Loucy (cell line): ENCODE data around the gene PIK3C3.

Source experiments
- H2AFZ ChIP-seq: fragments of 200-600 bp; sonication (generic); 2 replicates; pipeline ENCODE4 v1.6.0; 2016; ENCODE audit warnings: antibody characterized with exemption, mild to moderate bottlenecking, low read length, moderate library complexity
- H3F3A ChIP-seq: fragments of 200-600 bp; 2 replicates; pipeline ENCODE4 v1.6.0; 2016; ENCODE audit warnings: antibody characterized with exemption, low read depth, mild to moderate bottlenecking
- H3K27me3 ChIP-seq: fragments of 200-600 bp; sonication (generic); 2 replicates; pipeline ENCODE4 v1.6.1; 2014; ENCODE audit warnings: low read length, mild to moderate bottlenecking; ENCODE audit not compliant: insufficient read depth, poor library complexity, severe bottlenecking
- H3K36me3 ChIP-seq: fragments of 200-600 bp; sonication (generic); 2 replicates; pipeline ENCODE4 v1.6.1; 2016; ENCODE audit warnings: low read length; ENCODE audit not compliant: insufficient read depth
- H3K4me1 ChIP-seq: fragments of 200-600 bp; sonication (generic); 2 replicates; pipeline ENCODE4 v1.5.1; 2014; ENCODE audit warnings: low read length, mild to moderate bottlenecking; ENCODE audit not compliant: insufficient read depth, poor library complexity, severe bottlenecking
- H3K4me2 ChIP-seq: fragments of 200-600 bp; sonication (generic); 2 replicates; pipeline ENCODE4 v1.6.0; 2014; ENCODE audit warnings: antibody characterized with exemption, low read length, low read depth, mild to moderate bottlenecking; ENCODE audit not compliant: poor library complexity, severe bottlenecking
- H3K4me3 ChIP-seq: fragments of 200-600 bp; sonication (generic); 2 replicates; pipeline ENCODE4 v1.5.1; 2014; ENCODE audit warnings: low read length, mild to moderate bottlenecking, mixed read lengths; ENCODE audit not compliant: poor library complexity, severe bottlenecking
- H3K79me2 ChIP-seq: fragments of 200-600 bp; sonication (generic); 2 replicates; pipeline ENCODE4 v1.6.1; 2014; ENCODE audit warnings: low read length; ENCODE audit not compliant: insufficient read depth
- H3K9ac ChIP-seq: fragments of 200-600 bp; sonication (generic); 2 replicates; pipeline ENCODE4 v1.6.0; 2014; ENCODE audit warnings: mild to moderate bottlenecking, low read depth, low read length, moderate library complexity; ENCODE audit not compliant: poor library complexity, severe bottlenecking
- H3K9me2 ChIP-seq: fragments of 200-600 bp; sonication (generic); replicated peaks from 2 replicates; pipeline ENCODE4 v1.6.1; 2016; ENCODE audit warnings: low read depth, low read length, mixed read lengths
- H3K9me3 ChIP-seq: fragments of 200-600 bp; sonication (generic); 2 replicates; pipeline ENCODE4 v1.6.1; 2014; ENCODE audit warnings: mild to moderate bottlenecking, antibody characterized with exemption, low read length, low read depth; ENCODE audit not compliant: insufficient read depth
- H4K20me1 ChIP-seq: fragments of 200-600 bp; sonication (generic); 2 replicates; pipeline ENCODE4 v1.6.0; 2014; ENCODE audit warnings: antibody characterized with exemption, low read length, mild to moderate bottlenecking; ENCODE audit not compliant: insufficient read depth, poor library complexity, severe bottlenecking
- EZH2phosphoT487 ChIP-seq: fragments of 200-600 bp; IDR thresholded peaks from 2 replicates; pipeline ENCODE4 v1.6.1; 2018; ENCODE audit warnings: antibody characterized with exemption, mild to moderate bottlenecking, moderate library complexity, borderline replicate concordance
- TF ChIP-seq, protein P1 (sequence below): fragments of 200-600 bp; sonication (generic); conservative IDR thresholded peaks from 2 replicates; pipeline ENCODE4 v1.5.1; 2014; ENCODE audit warnings: mild to moderate bottlenecking, antibody characterized with exemption, low read length

Gene PIK3C3

DNA sequence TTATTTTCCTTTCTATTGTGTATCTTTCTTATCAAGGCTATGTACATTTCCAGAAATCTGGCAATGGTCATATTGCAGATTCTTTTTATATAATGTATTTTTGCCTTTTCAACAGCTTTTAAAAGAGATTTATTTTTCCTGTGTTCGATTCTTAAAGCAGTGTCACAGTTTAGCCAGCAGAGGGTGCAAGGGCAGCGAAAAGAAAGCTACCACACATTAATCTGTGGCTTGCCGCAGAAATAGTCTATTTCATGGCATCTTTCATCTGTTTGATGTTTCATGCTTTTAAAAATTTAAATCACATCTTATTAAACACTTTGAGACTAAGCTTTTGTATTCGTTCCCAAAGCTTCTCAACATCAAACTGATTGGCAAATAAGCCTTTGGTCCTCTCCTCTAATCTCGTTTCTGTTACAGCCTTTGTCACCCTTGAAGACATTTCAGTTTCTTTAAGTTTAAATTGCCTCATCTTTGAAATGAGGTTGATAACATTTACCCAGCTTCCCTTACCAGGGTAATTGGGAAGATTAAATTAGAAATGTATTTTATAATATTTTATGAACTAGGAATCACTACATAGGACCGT, 73.3 kb downstream of the PIK3C3 start:
- Histone ChIP-seq H3K36me3 (peaks cover 51% of the 10 kb centered on the region), H3K9ac (no peak overlapping the region), H3K9me3 (no peaks in the 10 kb centered on the region), H3K4me3 (no peak overlapping the region), H3K4me2 (no peak overlapping the region), H2AFZ (no peak overlapping the region), H3F3A (no peaks in the 10 kb centered on the region), H4K20me1 (no peaks in the 10 kb centered on the region), H3K9me2 (no peaks in the 10 kb centered on the region), H3K79me2 (no peaks in the 10 kb centered on the region), H3K27me3 (no peaks in the 10 kb centered on the region), H3K4me1 (peaks cover 8% of the 10 kb centered on the region)
- TF ChIP-seq EZH2phosphoT487 = no peak
- TF ChIP-seq, protein P1, sequence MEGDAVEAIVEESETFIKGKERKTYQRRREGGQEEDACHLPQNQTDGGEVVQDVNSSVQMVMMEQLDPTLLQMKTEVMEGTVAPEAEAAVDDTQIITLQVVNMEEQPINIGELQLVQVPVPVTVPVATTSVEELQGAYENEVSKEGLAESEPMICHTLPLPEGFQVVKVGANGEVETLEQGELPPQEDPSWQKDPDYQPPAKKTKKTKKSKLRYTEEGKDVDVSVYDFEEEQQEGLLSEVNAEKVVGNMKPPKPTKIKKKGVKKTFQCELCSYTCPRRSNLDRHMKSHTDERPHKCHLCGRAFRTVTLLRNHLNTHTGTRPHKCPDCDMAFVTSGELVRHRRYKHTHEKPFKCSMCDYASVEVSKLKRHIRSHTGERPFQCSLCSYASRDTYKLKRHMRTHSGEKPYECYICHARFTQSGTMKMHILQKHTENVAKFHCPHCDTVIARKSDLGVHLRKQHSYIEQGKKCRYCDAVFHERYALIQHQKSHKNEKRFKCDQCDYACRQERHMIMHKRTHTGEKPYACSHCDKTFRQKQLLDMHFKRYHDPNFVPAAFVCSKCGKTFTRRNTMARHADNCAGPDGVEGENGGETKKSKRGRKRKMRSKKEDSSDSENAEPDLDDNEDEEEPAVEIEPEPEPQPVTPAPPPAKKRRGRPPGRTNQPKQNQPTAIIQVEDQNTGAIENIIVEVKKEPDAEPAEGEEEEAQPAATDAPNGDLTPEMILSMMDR = peak; percentile 87

DNA sequence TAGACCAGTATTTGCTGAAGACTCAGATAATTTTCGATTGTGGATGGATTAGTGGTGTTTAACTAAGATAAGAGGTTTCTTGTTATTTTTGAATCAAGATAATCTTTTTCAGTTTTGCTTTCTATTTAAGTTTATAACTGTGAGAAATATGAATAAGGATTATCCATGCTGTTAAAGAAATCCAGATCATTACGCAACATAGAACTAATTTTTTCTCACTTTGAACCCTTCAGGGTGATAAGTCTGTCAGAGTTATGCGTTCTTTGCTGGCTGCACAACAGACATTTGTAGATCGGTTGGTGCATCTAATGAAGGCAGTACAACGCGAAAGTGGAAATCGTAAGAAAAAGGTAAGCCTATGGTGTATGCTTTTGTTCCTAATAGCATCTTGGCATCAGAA, 74.1 kb downstream of the PIK3C3 start:
- H3K36me3 ChIP-seq = peaks cover 54% of the 10 kb centered on the region
- TF ChIP-seq EZH2phosphoT487 = no peak
- TF ChIP-seq, protein P1 = no peak

DNA sequence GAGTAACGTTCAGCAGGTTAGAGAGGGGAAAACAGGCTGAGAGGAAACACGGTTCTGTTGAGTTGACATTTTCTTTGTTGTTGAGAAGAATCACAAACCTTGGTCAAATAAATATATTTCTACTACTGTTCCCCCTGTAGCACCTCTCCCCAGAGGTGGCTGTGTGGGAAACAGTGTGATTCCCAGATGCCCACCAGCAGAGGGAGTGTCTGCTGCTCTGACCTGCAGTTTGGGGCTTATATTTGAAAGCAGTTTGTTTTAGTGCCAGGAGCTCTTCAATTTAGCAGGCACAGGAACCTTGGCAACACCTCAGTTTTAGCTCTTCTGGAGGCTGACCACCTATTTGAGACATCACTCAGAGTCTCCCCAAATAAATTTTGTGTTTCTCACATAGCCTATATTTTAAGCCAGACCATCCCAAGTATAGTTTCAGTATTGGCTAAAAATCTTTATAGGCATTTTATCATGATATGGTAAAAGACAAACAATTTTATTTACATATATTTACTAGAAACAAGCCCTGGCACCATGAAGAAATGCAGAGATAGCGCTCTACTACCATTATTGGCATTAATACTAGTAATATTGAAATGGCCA, 75.7 kb downstream of the PIK3C3 start:
- no peak overlapping the region for H3K9ac ChIP-seq
- no peaks in the 10 kb centered on the region for H3F3A ChIP-seq
- H3K4me1 ChIP-seq = no peaks in the 10 kb centered on the region
- no peak for TF ChIP-seq EZH2phosphoT487
- TF ChIP-seq, protein P1 = peak; percentile 76
- peaks cover 66% of the 10 kb centered on the region for H3K36me3 ChIP-seq
- H3K79me2 ChIP-seq = no peaks in the 10 kb centered on the region
- H4K20me1 ChIP-seq = no peaks in the 10 kb centered on the region
- H3K4me2 ChIP-seq = no peak overlapping the region
- no peaks in the 10 kb centered on the region for H3K9me3 ChIP-seq
- no peak overlapping the region for H3K4me3 ChIP-seq
- no peaks in the 10 kb centered on the region for H3K27me3 ChIP-seq
- no peaks in the 10 kb centered on the region for H3K9me2 ChIP-seq
- H2AFZ ChIP-seq = no peak overlapping the region

More for the DNA sequence above, 74.1 kb downstream of the PIK3C3 start:
- Histone ChIP-seq H3K27me3 (no peaks in the 10 kb centered on the region), H3K79me2 (no peaks in the 10 kb centered on the region), H2AFZ (no peak overlapping the region), H3F3A (no peaks in the 10 kb centered on the region), H3K4me3 (no peak overlapping the region), H3K9ac (no peak overlapping the region), H3K9me3 (no peaks in the 10 kb centered on the region), H3K4me2 (no peak overlapping the region), H4K20me1 (no peaks in the 10 kb centered on the region), H3K9me2 (no peaks in the 10 kb centered on the region), H3K4me1 (peaks cover under 1% of the 10 kb centered on the region)
